Spinal cord (tissue), 10 donors: ENCODE results near the gene SLC5A9. TPM values are rescaled to one million over a fixed set of nuclear protein-coding genes. Genes with fewer than 3 reads are reported as not detected.
"Not testable (repeated sequence)": the region's sequence is repeated elsewhere in the genome, so short reads cannot be mapped to it uniquely, and the experiment has no call there.

Experiments used
- DNase-seq, 6 donors: peaks; one replicate each; pipeline versions ENCODE4 v3.0.0 to v3.0.0-alpha.2; 2013 to 2015; ENCODE audit warnings: low spot score in 6 of 6, low read depth in 4 of 6
- H3K27ac ChIP-seq: one replicate; pipeline ENCODE4 v1.5.1; 2013; ENCODE audit warnings: low read depth, low read length, control low read depth
- H3K27me3 ChIP-seq: one replicate; pipeline ENCODE4 v1.6.1; 2013; ENCODE audit warnings: low read length; ENCODE audit not compliant: control insufficient read depth, insufficient read depth
- H3K36me3 ChIP-seq: one replicate; pipeline ENCODE4 v1.6.1; 2013; ENCODE audit warnings: low read length; ENCODE audit not compliant: control insufficient read depth, insufficient read depth
- H3K4me1 ChIP-seq: one replicate; pipeline ENCODE4 v1.6.1; 2013; ENCODE audit warnings: low read length; ENCODE audit not compliant: control insufficient read depth, insufficient read depth
- H3K4me3 ChIP-seq: one replicate; pipeline ENCODE4 v1.5.1; 2013; ENCODE audit warnings: low read depth, low read length, control low read depth
- H3K9me3 ChIP-seq: one replicate; pipeline ENCODE4 v1.6.1; 2013; ENCODE audit warnings: low read length; ENCODE audit not compliant: control insufficient read depth, insufficient read depth
- WGBS: methylation state at CpG from one replicate; pipeline ENCODE4 v1.1.5; 2013; ENCODE audit warnings: missing lambda C conversion rate; ENCODE audit not compliant: insufficient coverage; 5-methylcytosine and 5-hydroxymethylcytosine counted together
- polyA plus RNA-seq, 2 donors: library from polyadenylated mRNA; unstranded; fragments of 120-200 nt; gene quantifications; one replicate each; pipeline ENCODE4 v1.2.1, GENCODE V29; 2013; ENCODE audit not compliant: insufficient read length in 2 of 2
- total RNA-seq, 2 donors: library from RNA; depleted of rRNA in 1 of 2; stranded (reverse); fragments of 120-200 nt in 1 of 2; fragments of >200 nt in 1 of 2; gene quantifications; one replicate each; pipeline versions ENCODE4 v1.2.3 to v1.2.4, GENCODE V29; 2013 to 2014
- donor health status: healthy.

SLC5A9 gene
- total and polyA plus RNA-seq, 4 donors: 0.10 to 2.4 (median 1.1) TPM

DNA sequence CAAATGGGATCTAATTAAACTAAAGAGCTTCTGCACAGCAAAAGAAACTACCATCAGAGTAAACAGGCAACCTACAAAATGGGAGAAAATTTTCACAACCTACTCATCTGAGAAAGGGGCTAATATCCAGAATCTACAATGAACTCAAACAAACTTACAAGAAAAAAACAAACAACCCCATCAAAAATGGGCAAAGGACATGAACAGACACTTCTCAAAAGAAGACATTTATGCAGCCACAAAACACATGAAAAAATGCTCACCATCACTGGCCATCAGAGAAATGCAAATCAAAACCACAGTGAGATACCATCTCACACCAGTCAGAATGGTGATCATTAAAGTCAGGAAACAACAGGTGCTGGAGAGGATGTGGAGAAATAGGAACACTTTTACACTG, 59.8 kb downstream of the SLC5A9 start:
- H3K4me1 ChIP-seq, DNase-seq, H3K27ac ChIP-seq, H3K4me3 ChIP-seq, H3K36me3 ChIP-seq, H3K9me3 ChIP-seq, H3K27me3 ChIP-seq: not testable (repeated sequence)

DNA sequence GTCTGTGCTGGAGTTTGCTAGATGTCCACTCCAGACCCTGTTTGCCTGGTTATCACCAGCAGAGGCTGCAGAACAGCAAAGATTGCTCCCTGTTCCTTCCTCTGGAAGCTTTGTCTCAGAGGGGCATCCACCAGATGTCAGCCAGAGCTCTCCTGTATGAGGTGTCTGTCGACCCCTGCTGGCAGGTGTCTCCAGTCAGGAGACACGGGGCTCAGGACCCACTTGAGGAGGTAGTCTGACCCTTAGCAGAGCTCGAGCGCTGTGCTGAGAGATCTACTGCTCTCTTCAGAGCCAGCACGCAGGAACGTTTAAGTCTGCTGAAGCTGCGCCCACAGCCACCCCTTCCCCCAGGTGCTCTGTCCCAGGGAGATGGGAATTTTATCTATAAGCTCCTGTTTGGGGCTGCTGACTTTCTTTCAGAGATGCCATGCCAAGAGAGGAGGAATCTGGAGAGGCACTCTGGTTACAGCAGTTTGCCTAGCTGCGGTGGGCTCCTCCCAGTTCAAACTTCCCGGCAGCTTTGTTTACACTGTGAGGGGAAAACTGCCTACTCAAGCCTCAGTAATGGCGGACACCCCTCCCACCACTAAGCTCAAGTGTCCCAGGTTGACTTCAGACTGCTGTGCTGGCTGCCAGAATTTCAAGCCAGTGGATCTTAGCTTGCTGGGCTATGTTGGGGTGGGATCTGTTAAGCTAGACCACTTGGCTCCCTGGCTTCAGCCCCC, 62.3 kb downstream of the SLC5A9 start:
- H3K9me3 ChIP-seq, H3K36me3 ChIP-seq, H3K4me3 ChIP-seq, DNase-seq, H3K4me1 ChIP-seq, H3K27ac ChIP-seq, H3K27me3 ChIP-seq: not testable (repeated sequence)
- WGBS: 84% methylated on average over 7 of the region's 10 CpGs

DNA sequence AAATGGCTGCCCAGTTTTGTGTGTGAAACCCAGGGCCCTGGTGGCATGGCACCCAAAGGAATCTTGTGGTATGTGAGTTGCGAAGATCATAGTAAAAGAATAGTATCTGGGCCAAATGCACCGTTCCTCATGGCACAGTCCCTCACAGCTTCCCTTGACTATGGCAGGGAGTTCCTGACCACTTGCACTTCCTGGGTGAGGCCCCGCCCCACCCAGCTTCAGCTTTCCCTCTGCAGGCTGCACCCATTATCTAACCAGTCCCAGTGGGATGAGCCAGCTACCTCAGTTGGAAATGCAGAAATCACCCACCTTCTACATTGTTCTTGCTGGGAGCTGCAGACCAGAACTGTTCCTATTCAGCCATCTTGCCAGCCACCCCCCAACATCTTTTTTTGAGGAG, 63.0 kb downstream of the SLC5A9 start:
- 96% methylated on average over 2 of the region's 3 CpGs for WGBS

DNA sequence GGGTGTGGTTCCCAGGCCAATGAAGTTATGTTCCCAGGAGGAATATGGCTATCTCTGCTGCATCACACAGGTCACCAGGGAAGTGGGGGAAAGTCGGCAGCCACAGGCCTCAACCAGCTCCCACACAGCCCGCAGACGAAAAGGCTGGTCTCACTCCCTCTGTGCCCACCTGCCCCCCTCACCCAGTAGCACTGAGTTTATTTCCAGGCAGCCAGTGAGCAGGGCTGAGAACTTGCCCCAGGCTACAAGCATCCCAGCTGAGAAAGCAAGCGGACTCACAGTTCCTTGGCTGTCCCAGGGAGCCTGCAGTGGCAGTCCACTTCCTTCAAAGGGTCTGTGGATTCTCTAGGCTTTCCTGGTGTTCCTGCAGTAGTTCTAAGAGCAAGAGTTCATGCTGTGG, 68.9 kb downstream of the SLC5A9 start:
- no peaks in the 10 kb centered on the region for H3K9me3 ChIP-seq
- WGBS: 78% methylated on average over 4 of the region's 4 CpGs
- no peaks in the 10 kb centered on the region for H3K4me1 ChIP-seq
- no peak overlapping the region for H3K4me3 ChIP-seq
- DNase-seq: no peak
- no peaks in the 10 kb centered on the region for H3K36me3 ChIP-seq
- H3K27ac ChIP-seq: no peak overlapping the region
- H3K27me3 ChIP-seq: no peaks in the 10 kb centered on the region

More for the DNA sequence above, 63.0 kb downstream of the SLC5A9 start:
- no peaks in the 10 kb centered on the region for H3K9me3 ChIP-seq
- no peak overlapping the region for H3K4me3 ChIP-seq
- no peak overlapping the region for H3K27ac ChIP-seq
- no peak for DNase-seq
- H3K4me1 ChIP-seq: no peaks in the 10 kb centered on the region
- H3K36me3 ChIP-seq: no peaks in the 10 kb centered on the region
- H3K27me3 ChIP-seq: no peaks in the 10 kb centered on the region

DNA sequence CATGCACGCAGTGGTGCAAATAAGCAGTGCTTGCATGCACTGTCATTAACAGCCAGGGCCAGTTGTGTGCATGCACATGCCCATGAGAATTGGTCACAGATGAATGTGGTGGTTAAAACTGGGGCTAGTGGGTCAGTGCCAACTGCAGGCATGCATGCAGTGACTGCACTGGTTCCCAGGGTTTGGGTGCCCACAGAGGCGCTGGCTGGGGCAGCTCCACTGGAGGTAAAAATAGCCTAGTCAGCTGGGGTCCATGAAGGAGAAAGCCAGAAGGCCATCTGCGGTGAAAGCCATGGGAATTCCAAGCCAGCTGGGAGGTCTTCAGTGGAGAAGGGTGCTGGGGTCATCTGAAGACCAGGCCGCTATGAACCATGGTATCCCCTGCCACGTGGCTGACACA, 70.2 kb downstream of the SLC5A9 start:
- Histone ChIP-seq H3K9me3 (no peaks in the 10 kb centered on the region), H3K27ac (no peak overlapping the region), H3K36me3 (no peaks in the 10 kb centered on the region), H3K27me3 (no peaks in the 10 kb centered on the region), H3K4me3 (no peak overlapping the region), H3K4me1 (no peaks in the 10 kb centered on the region)
- no peak for DNase-seq
- WGBS: 97% methylated on average over 5 of the region's 5 CpGs

DNA sequence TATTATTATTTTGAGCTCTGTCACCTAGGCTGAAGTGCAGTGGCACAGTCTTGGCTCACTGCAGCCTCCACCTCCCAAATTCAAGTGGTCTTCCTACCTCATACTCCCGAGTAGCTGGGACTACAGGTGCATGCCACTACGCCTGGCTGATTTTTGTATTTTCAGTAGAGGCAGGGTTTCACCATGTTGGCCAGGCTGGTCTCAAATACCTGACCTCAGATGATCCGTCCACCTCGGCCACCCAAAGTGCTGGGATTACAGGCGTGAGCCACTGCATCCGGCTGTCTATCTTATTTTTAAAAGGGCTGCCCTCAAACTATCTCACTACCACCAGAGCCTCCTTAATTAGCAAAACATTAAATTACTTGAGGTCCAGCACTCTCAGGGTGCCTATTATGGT, 71.6 kb downstream of the SLC5A9 start:
- not testable (repeated sequence) for H3K4me3 ChIP-seq, H3K36me3 ChIP-seq, H3K27me3 ChIP-seq, H3K27ac ChIP-seq, DNase-seq, H3K9me3 ChIP-seq, H3K4me1 ChIP-seq
- WGBS: 100% methylated on average over 3 of the region's 6 CpGs

DNA sequence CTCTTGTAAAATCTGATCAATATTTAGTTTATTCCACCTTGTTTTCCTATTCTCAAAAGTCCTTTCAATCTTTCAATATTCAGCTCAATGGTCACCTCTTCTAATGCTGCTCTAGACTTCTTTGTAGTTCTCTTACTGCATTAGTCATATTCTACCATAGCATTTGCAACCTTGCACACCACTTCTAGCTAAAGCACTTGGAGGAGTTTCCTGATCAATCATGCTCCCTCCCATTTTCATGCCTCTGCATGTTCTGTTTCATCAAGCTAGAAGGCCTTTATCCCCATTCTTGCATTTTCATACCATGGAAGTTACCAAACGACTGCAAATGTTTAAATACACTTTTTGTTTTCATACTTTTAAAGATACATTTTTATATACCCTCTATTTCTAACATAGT, 72.1 kb downstream of the SLC5A9 start:
- Histone ChIP-seq H3K27me3 (no peaks in the 10 kb centered on the region), H3K9me3 (no peaks in the 10 kb centered on the region), H3K4me1 (no peaks in the 10 kb centered on the region), H3K4me3 (no peak overlapping the region), H3K27ac (no peak overlapping the region), H3K36me3 (no peaks in the 10 kb centered on the region)
- WGBS: no CpG with 5 or more reads among the region's 1 CpG
- no peak for DNase-seq

Other genes with a start within 250 kb of the SLC5A9 start
- 1 to 10 TPM in 1 of 2 donors, under 1 TPM in 1; 0.89 to 1.9 TPM for gene TRABD2B, start 225.3 kb upstream of the SLC5A9 start, total RNA-seq
- 1 to 10 TPM; 1.2 to 3.1 TPM for gene TRABD2B, start 225.3 kb upstream of the SLC5A9 start, polyA plus RNA-seq
- gene SPATA6, start 249.5 kb downstream of the SLC5A9 start, total RNA-seq: 10 to 100 TPM; 42.4 to 71.1 TPM
- 10 to 100 TPM; 18.7 to 25.4 TPM for gene SPATA6, start 249.5 kb downstream of the SLC5A9 start, polyA plus RNA-seq